Coronary artery (tissue), 2 donors: ENCODE data around the gene MCM5.

Experiments used
- DNase-seq: peaks from one replicate; pipeline ENCODE4 v3.0.0-alpha.2; 2017; ENCODE audit warnings: low spot score
- H3K27ac ChIP-seq, 2 donors: fragments of 200-600 bp; sonication (generic); one replicate each; pipeline ENCODE4 v1.5.1; 2016 to 2019
- H3K4me3 ChIP-seq: fragments of 200-600 bp; sonication (generic); 2 replicates; pipeline ENCODE4 v1.5.1; 2016; ENCODE audit warnings: mild to moderate bottlenecking, moderate library complexity
- CTCF ChIP-seq: fragments of 200-600 bp; sonication (generic); IDR thresholded peaks from one replicate; pipeline ENCODE4 v1.5.1; 2019; ENCODE audit warnings: antibody characterized with exemption

MCM5 gene

GRCh38 chr22:35451592-35451991, 51.7 kb downstream of the MCM5 start:
- Histone ChIP-seq H3K27ac (no peak overlapping the region), H3K4me3 (no peak overlapping the region)
- DNase-seq, result no peak
- TF ChIP-seq CTCF, result no peak

GRCh38 chr22:35452351-35452781, 52.4 kb downstream of the MCM5 start:
- Histone ChIP-seq H3K27ac (no peak overlapping the region), H3K4me3 (no peak overlapping the region)
- DNase-seq, result no peak
- no peak for TF ChIP-seq CTCF

DNA sequence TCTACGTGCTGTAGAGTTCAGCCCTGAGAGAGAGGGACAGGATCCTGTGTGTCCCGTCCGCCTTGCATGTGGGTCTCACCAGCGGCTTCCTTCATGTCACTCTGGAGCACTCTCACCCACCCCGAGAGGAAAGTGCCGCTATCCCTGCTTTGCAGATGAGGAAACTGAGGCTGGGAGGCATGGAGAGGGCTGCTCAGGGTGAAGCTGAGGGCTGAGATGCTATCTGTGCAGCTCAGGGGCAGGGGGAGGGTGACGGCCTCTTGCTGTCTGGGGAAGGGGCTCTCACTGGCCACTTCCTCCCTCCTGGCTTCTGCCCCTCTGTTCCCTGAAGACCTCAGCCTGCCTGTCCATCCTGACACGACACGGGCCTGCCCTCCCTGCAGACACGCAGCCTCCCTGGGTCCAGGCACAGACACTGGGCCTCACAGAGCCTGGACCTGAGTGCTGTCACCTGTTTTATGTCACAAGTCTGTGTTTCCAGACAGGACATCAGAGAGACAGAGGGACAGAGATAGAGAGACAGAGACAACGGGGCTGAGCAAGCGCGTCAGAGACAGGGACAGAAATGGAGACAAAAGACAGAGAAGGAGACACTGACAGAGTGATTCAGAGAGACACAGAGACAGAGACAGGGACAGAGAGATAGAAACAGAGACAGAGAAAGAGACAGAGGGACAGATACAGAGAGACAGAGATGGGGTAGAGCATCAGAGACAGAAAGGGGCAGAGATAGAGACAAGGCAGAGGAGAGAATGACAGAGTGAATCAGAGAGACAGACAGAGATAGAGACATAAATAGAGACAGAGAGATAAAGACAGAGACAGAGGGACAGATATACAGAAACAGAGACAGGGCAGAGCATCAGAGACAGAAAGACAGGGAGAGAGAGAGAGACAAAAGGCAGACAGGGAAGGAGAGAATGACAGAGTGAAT, 53.1 kb downstream of the MCM5 start:
- no peak overlapping the region for H3K4me3 ChIP-seq
- H3K27ac ChIP-seq, result no peak overlapping the region
- no peak for DNase-seq
- TF ChIP-seq CTCF, result no peak

DNA sequence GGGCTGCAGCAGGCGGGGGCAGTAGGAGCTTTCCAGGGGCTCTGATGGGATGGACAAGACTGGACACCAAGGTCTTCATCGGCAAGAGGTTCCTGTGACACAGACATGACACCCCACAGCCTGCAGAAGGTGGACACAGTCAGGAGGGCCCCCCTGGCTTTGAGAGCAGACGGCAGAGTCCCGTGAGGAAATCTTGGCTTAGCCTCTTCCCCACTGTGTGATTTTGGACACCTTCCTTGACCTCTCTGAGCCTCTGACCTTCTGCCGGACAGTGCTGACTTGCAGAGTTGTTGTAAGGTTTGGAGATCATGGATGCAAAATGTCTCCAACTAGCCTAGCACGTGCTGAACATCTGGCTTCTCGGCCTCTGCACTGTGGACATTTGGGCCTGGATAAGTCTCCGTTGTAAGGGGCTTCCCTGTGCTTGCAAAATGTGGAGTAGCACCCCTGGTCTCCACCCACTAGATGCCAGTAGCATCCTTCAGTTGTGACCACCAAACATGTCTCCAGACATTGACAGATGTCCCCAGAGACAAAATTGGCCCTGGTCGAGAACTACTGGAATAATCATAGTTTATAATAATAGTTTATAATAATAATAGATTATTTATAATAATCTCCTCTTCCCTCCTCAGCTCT, 54.6 kb downstream of the MCM5 start:
- H3K4me3 ChIP-seq, result no peak overlapping the region
- no peak for DNase-seq
- no peak for TF ChIP-seq CTCF
- no peak overlapping the region for H3K27ac ChIP-seq

DNA sequence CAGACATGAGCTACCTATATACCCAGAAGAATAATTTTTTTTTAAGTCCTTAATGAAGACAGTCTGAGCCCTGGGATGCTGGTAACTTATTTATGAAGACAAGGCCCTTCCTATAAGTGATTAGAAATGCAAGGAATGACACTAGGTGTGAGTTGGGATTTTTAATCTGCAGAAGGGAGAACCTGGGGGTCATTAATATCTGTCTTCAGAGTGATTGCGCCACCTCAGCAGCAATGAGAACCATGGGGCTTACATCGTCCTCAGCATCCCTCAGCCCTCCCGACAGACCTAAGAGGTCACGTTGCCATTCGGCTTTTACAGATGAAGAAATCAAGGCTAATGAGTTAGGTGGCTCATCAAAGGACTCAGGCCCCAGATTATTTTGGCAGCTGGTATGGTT, 55.6 kb downstream of the MCM5 start:
- no peak for TF ChIP-seq CTCF
- Histone ChIP-seq H3K4me3 (no peak overlapping the region), H3K27ac (no peak overlapping the region)
- no peak for DNase-seq

- DNase-seq, result no peak
- Histone ChIP-seq H3K4me3 (no peak overlapping the region), H3K27ac (no peak overlapping the region)
- TF ChIP-seq CTCF, result no peak
Observed at GRCh38 chr22:35456757-35457156, 56.8 kb downstream of the MCM5 start.
